Tracheal epithelial cell (primary cell): ENCODE data around the gene DLG1. TPM values are rescaled to one million over a fixed set of nuclear protein-coding genes. Genes with fewer than 3 reads are reported as not detected.

Source experiments
- total RNA-seq: library from RNA; depleted of rRNA; stranded (reverse); fragments of >200 nt; gene quantifications from 2 replicates; pipeline ENCODE4 v1.2.1, GENCODE V29; 2014

Gene DLG1
- 69.9 and 81.6 TPM in 2 replicates for total RNA-seq

GRCh38 chr3:197298341-197298944, at the start of gene DLG1:
DLG1 (minus strand) TSS chr3:197298612; CDS start chr3:197297204, 1,408 bp downstream.

GRCh38 chr3:197029511-197030167, 268.8 kb downstream of the DLG1 start, which contains the start of gene MELTF:
MELTF (minus strand) TSS chr3:197029817; CDS start chr3:197029702, 115 bp downstream.

